ENCODE data around the gene TPCN2.
"Not testable (repeated sequence)": the region's sequence is repeated elsewhere in the genome, so short reads cannot be mapped to it uniquely, and the experiment has no call there.

Gene TPCN2

DNA sequence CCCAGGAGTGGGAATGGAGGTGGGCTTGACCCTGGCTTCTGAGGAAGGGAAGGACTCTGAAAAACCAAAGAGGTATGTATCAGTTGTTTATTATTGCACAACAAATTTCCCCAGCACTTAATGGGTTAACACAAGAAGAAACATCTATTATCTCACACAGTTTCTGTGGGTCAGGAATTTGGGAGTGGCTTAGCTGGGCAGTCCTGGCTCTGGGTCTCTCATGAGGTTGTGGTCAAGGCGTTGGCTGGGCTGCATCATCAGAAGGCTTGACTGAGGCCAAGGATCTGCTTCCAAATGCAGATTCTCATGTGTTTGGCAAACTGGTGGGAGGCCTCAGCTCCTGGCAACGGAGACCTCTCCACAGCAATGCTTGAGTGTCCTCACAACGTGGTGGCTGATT is 89.5 kb downstream of the TPCN2 start:
- TF ChIP-seq, protein P1, sequence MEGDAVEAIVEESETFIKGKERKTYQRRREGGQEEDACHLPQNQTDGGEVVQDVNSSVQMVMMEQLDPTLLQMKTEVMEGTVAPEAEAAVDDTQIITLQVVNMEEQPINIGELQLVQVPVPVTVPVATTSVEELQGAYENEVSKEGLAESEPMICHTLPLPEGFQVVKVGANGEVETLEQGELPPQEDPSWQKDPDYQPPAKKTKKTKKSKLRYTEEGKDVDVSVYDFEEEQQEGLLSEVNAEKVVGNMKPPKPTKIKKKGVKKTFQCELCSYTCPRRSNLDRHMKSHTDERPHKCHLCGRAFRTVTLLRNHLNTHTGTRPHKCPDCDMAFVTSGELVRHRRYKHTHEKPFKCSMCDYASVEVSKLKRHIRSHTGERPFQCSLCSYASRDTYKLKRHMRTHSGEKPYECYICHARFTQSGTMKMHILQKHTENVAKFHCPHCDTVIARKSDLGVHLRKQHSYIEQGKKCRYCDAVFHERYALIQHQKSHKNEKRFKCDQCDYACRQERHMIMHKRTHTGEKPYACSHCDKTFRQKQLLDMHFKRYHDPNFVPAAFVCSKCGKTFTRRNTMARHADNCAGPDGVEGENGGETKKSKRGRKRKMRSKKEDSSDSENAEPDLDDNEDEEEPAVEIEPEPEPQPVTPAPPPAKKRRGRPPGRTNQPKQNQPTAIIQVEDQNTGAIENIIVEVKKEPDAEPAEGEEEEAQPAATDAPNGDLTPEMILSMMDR (IDR thresholded peaks at IDR 0.05): no peak
- Histone ChIP-seq H3K36me3 (no peaks in the 10 kb centered on the region), H3K27me3 (no peaks in the 10 kb centered on the region), H3K27ac (no peak overlapping the region), H3K9me3 (no peaks in the 10 kb centered on the region), H3K4me1 (ENCODE audit: control insufficient read depth in 1 of 2, insufficient read depth in 1 of 2, low read depth in 1 of 2, low read length in 1 of 2) (no peaks in the 10 kb centered on the region), H3K4me3 (ENCODE audit: low read depth in 1 of 2, low read length in 1 of 2) (no peak overlapping the region)

DNA sequence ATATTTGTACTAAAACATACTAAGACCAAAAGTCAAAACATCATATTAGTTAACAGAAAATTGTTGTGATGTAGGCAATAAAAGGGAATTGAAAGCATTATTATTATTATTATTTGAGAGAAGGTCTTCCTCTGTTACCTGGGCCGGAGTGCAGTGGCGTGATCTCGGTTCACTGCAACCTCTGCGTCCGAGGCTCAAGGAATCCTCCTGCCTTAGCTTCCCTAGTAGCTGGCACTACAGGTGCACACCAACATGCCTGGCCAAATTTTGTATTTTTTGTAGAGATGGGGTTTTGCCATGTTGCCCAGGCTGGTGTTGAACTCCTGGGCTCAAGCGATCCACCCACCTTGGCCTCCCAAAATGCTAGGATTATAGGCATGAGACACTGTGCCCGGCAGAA is 91.4 kb downstream of the TPCN2 start:
- H3K4me1 ChIP-seq (ENCODE audit: control insufficient read depth in 1 of 2, insufficient read depth in 1 of 2, low read depth in 1 of 2, low read length in 1 of 2); H3K4me3 ChIP-seq (ENCODE audit: low read depth in 1 of 2, low read length in 1 of 2); H3K36me3 ChIP-seq; H3K27ac ChIP-seq; H3K9me3 ChIP-seq; H3K27me3 ChIP-seq: not testable (repeated sequence)

DNA sequence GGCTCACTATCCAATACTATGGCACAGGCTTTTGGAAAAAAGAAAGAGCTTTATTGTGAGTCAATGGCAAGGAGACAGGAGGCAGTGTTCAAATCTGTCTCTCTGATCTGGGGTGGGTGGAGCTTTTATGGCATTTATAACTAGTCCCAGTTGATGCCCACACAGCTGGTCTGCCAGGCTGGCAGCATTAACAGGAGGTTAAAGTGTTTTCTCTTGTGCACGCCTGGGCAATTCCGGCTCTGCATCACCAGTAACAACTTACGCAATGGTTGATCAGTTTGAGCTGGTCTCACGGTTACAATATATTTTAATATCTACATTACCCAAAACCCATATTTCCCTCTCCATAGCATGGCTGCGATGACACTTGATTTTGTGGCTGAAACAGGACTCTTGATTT is 91.9 kb downstream of the TPCN2 start:
- Histone ChIP-seq H3K4me3 (ENCODE audit: low read depth in 1 of 2, low read length in 1 of 2) (no peak overlapping the region), H3K4me1 (ENCODE audit: control insufficient read depth in 1 of 2, insufficient read depth in 1 of 2, low read depth in 1 of 2, low read length in 1 of 2) (no peaks in the 10 kb centered on the region), H3K27ac (no peak overlapping the region), H3K27me3 (no peaks in the 10 kb centered on the region), H3K9me3 (no peaks in the 10 kb centered on the region), H3K36me3 (no peaks in the 10 kb centered on the region)
- TF ChIP-seq, protein P1 (IDR thresholded peaks at IDR 0.05): no peak

DNA sequence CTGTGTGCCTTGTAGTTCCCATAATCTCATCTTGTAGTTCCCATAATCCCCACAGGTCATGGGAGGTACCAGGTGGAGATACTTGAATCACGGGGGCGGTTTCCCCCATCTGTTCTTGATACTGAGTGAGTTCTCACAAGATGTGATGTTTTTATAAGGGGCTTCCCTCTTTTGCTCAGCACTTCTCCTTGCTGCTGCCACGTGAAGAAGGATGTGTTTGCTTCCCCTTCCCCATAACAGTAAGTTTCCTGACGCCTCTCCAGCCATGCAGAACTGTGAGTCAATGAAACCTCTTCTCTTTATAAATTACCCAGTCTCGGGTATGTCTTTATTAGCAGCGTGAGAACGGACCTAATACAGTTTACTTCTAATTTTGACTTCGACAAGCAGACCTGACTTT is 93.0 kb downstream of the TPCN2 start:
- TF ChIP-seq, protein P1 (IDR thresholded peaks at IDR 0.05): no peak
- H3K27ac ChIP-seq: no peak overlapping the region
- no peaks in the 10 kb centered on the region for H3K9me3 ChIP-seq
- no peaks in the 10 kb centered on the region for H3K36me3 ChIP-seq
- no peaks in the 10 kb centered on the region for H3K4me1 ChIP-seq (ENCODE audit: control insufficient read depth in 1 of 2, insufficient read depth in 1 of 2, low read depth in 1 of 2, low read length in 1 of 2)
- H3K4me3 ChIP-seq (ENCODE audit: low read depth in 1 of 2, low read length in 1 of 2): no peak overlapping the region
- H3K27me3 ChIP-seq: no peaks in the 10 kb centered on the region

DNA sequence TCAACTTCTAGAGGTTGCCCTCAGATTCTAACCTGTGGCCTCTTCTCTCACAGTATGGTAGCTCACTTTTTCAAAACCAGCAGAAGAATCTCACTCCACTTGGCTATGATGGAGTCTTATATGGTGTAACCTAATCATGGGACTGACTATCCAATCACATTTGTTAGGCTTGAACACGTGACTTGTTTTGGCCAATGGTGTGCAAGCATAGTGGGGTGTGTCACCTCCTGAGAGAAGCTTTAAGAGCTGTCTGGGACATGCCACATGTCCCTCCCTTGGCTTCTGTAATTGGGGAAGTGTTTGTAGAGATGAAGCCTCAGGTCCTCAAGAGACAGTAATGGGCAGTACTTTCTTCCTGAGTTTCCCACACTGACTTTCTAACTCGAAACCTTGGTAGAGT is 94.2 kb downstream of the TPCN2 start:
- H3K4me3 ChIP-seq (ENCODE audit: low read depth in 1 of 2, low read length in 1 of 2): no peak overlapping the region
- H3K27ac ChIP-seq: no peak overlapping the region
- no peaks in the 10 kb centered on the region for H3K4me1 ChIP-seq (ENCODE audit: control insufficient read depth in 1 of 2, insufficient read depth in 1 of 2, low read depth in 1 of 2, low read length in 1 of 2)
- no peaks in the 10 kb centered on the region for H3K9me3 ChIP-seq
- TF ChIP-seq, protein P1 (IDR thresholded peaks at IDR 0.05): no peak
- H3K36me3 ChIP-seq: no peaks in the 10 kb centered on the region
- no peaks in the 10 kb centered on the region for H3K27me3 ChIP-seq

DNA sequence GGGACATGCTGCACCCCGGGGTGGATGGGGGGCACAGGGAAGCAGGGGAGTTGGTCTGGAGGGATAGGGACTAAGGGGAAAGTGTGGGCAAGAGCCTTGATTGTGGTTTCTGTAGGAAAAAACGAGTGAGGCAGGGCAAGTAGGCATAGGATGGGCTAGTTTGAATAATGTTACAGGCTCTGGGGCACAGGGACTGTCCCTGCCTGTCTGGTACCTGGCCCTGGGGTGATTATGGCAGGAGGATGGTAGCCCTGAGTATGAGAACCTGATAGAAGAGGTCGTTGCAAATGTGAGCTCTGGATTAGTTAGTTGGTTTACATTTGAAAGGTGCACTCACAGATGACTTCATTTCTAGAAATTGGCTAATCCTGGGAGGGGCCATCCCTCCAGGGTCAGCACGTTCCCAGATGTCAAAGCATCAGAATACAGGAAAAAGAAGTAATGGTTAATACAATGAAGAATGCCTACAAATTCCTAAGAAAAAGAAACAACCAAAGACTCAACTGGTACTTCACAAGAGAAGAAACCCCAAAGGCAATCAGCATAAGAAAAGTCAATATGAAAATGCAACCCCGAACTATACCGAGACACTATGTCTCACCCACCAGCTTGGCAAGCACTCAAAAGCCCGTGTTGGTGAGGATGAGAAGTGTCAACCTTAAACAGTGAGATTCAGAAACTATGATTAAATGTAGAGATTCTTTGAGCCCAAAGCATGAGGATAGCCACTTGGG is 95.8 kb downstream of the TPCN2 start:
- no peaks in the 10 kb centered on the region for H3K9me3 ChIP-seq
- no peak overlapping the region for H3K27ac ChIP-seq
- no peak overlapping the region for H3K4me3 ChIP-seq (ENCODE audit: low read depth in 1 of 2, low read length in 1 of 2)
- H3K27me3 ChIP-seq: no peaks in the 10 kb centered on the region
- TF ChIP-seq, protein P1 (IDR thresholded peaks at IDR 0.05): no peak
- no peaks in the 10 kb centered on the region for H3K36me3 ChIP-seq
- no peaks in the 10 kb centered on the region for H3K4me1 ChIP-seq (ENCODE audit: control insufficient read depth in 1 of 2, insufficient read depth in 1 of 2, low read depth in 1 of 2, low read length in 1 of 2)
